Keratinocyte (primary cell): Measurements from ENCODE around the gene PTPRN2.

Source experiments
- EZH2 ChIP-seq: IDR thresholded peaks from one replicate; pipeline ENCODE4 v1.6.1; 2012; ENCODE audit warnings: inconsistent platforms, mild to moderate bottlenecking, low read length, moderate library complexity
- TF ChIP-seq, protein P1 (sequence below), 3 experiments: IDR thresholded peaks in 1 of 3; conservative IDR thresholded peaks in 1 of 3; optimal IDR thresholded peaks in 1 of 3; 2 replicates in 2 of 3; 3 replicates in 1 of 3; pipeline versions ENCODE3 to v1.5.1; 2011; ENCODE audit warnings: low read length in 3 of 3, mild to moderate bottlenecking in 3 of 3, moderate library complexity in 2 of 3, control low read depth in 1 of 3, inconsistent platforms in 1 of 3; ENCODE audit not compliant: insufficient read depth in 2 of 3; ENCODE audit errors: extremely low read depth in 1 of 3

DNA sequence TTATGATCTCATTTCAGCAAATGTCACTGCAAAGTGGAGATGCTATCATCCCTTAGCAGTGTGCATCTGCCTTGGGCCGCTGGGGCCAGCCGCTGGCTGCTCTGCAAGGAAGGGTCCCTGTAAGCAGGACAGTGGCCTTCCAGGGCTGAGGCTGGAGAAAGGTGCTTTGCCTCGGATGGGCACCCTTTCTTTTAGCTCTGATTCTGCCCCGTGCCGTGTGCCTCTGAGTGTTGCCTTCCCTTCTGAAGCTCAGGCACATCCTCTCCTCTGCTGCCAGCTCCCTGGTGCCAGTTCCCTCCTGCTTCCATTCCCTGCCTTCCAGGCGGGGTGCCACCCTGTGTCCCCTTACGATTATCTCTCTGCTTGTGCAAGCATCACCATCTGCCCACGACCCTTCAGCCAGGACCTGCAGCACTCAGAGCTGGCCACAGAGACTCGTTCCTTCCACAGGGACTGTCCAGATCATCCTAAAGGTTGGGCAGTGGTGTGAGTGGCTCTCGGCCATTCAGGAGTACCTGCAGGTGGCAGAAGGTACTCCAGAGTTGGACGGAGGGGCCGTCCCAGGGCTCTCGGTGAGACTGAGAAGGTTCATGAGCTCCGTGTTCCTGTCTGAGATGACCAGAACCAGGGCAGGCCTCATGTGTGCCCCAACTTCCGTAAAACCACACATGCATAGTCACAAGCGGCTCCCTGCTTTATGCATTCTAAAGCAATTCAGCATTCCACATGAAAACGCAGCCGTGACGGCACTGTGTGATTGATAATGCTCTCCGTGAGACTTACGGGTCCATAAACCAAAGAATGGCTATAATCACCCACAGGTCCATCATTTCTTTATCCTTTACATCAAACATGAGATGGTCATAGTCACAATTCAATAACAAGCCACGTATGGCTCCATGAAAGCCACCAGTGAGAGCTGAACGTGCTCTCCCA lies 879.4 kb downstream of the PTPRN2 start:
- TF ChIP-seq, protein P1, sequence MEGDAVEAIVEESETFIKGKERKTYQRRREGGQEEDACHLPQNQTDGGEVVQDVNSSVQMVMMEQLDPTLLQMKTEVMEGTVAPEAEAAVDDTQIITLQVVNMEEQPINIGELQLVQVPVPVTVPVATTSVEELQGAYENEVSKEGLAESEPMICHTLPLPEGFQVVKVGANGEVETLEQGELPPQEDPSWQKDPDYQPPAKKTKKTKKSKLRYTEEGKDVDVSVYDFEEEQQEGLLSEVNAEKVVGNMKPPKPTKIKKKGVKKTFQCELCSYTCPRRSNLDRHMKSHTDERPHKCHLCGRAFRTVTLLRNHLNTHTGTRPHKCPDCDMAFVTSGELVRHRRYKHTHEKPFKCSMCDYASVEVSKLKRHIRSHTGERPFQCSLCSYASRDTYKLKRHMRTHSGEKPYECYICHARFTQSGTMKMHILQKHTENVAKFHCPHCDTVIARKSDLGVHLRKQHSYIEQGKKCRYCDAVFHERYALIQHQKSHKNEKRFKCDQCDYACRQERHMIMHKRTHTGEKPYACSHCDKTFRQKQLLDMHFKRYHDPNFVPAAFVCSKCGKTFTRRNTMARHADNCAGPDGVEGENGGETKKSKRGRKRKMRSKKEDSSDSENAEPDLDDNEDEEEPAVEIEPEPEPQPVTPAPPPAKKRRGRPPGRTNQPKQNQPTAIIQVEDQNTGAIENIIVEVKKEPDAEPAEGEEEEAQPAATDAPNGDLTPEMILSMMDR (optimal IDR thresholded peaks at IDR 0.05 in 1 of 3, IDR thresholded peaks at IDR 0.05 in 1 of 3, conservative IDR thresholded peaks at IDR 0.05 in 1 of 3; ENCODE audit: extremely low read depth in 1 of 3, insufficient read depth in 2 of 3, low read length in 3 of 3), result no peak
- TF ChIP-seq EZH2, result no peak
